H9 (cell line): ENCODE measurements around the gene OTOGL. TPM values are rescaled to one million over a fixed set of nuclear protein-coding genes. Genes with fewer than 3 reads are reported as not detected.

Experiments
- DNase-seq: peaks from one replicate; pipeline ENCODE4 v3.0.0-alpha.2; 2017
- H2AFZ ChIP-seq: one replicate; pipeline ENCODE4 v1.6.1; 2013; ENCODE audit warnings: mild to moderate bottlenecking, low read length, control low read depth, moderate library complexity
- H2AK5ac ChIP-seq: 2 replicates; pipeline ENCODE4 v1.6.1; 2013; ENCODE audit warnings: low read length, control low read depth, mixed read lengths; ENCODE audit not compliant: insufficient read length
- H2BK120ac ChIP-seq: one replicate; pipeline ENCODE4 v1.6.1; 2013; ENCODE audit warnings: low read depth, mild to moderate bottlenecking, low read length, control low read depth, inconsistent platforms; ENCODE audit not compliant: poor library complexity, severe bottlenecking
- H2BK12ac ChIP-seq: 2 replicates; pipeline ENCODE4 v1.6.1; 2013; ENCODE audit warnings: low read length, control low read depth, mixed read lengths, low read depth; ENCODE audit not compliant: insufficient read length
- H2BK15ac ChIP-seq: 2 replicates; pipeline ENCODE4 v1.6.1; 2013; ENCODE audit warnings: low read depth, low read length, control low read depth
- H2BK20ac ChIP-seq: one replicate; pipeline ENCODE4 v1.6.1; 2013; ENCODE audit warnings: low read depth, mild to moderate bottlenecking, low read length, control low read depth, inconsistent platforms; ENCODE audit not compliant: poor library complexity, severe bottlenecking
- H2BK5ac ChIP-seq: 2 replicates; pipeline ENCODE4 v1.6.1; 2013; ENCODE audit warnings: low read length, control low read depth, mixed read lengths; ENCODE audit not compliant: insufficient read length
- H3K14ac ChIP-seq: 2 replicates; pipeline ENCODE4 v1.6.1; 2013; ENCODE audit warnings: low read length, control low read depth; ENCODE audit not compliant: insufficient read depth
- H3K18ac ChIP-seq: 2 replicates; pipeline ENCODE4 v1.6.1; 2013; ENCODE audit warnings: low read depth, mild to moderate bottlenecking, mixed read lengths, low read length, control low read depth; ENCODE audit not compliant: insufficient read length
- H3K23ac ChIP-seq: 2 replicates; pipeline ENCODE4 v1.6.1; 2013; ENCODE audit warnings: low read length, control low read depth, mixed read lengths, low read depth; ENCODE audit not compliant: insufficient read length
- H3K23me2 ChIP-seq: 2 replicates; pipeline ENCODE4 v1.6.1; 2013; ENCODE audit warnings: low read depth, mild to moderate bottlenecking, mixed read lengths, low read length, control low read depth; ENCODE audit not compliant: insufficient read length, poor library complexity, severe bottlenecking
- H3K27ac ChIP-seq: 2 replicates; pipeline ENCODE4 v1.5.1; 2013; ENCODE audit warnings: low read length, control low read depth, mixed read lengths, low read depth; ENCODE audit not compliant: insufficient read length
- H3K27me3 ChIP-seq: 2 replicates; pipeline ENCODE4 v1.6.1; 2013; ENCODE audit warnings: low read length, control low read depth, inconsistent platforms; ENCODE audit not compliant: insufficient read depth
- H3K4ac ChIP-seq: 2 replicates; pipeline ENCODE4 v1.6.1; 2013; ENCODE audit warnings: low read depth, mild to moderate bottlenecking, control low read depth, inconsistent platforms, low read length, moderate library complexity
- H3K4me1 ChIP-seq: 2 replicates; pipeline ENCODE4 v1.6.1; 2013; ENCODE audit warnings: low read length, control low read depth, inconsistent platforms; ENCODE audit not compliant: insufficient read depth
- H3K4me2 ChIP-seq: 2 replicates; pipeline ENCODE4 v1.6.1; 2013; ENCODE audit warnings: low read length, control low read depth, mixed read lengths; ENCODE audit not compliant: insufficient read length, insufficient read depth
- H3K56ac ChIP-seq: 2 replicates; pipeline ENCODE4 v1.6.1; 2013; ENCODE audit warnings: low read depth, mild to moderate bottlenecking, mixed read lengths, low read length, control low read depth; ENCODE audit not compliant: insufficient read length
- H3K79me1 ChIP-seq: 2 replicates; pipeline ENCODE4 v1.6.1; 2013; ENCODE audit warnings: low read depth, mild to moderate bottlenecking, moderate library complexity, low read length, control low read depth, inconsistent platforms; ENCODE audit not compliant: insufficient read depth, poor library complexity, severe bottlenecking
- H3K79me2 ChIP-seq: 2 replicates; pipeline ENCODE4 v1.6.1; 2013; ENCODE audit warnings: low read length, control low read depth, inconsistent platforms; ENCODE audit not compliant: insufficient read depth
- H3K9ac ChIP-seq: 2 replicates; pipeline ENCODE4 v1.6.1; 2013; ENCODE audit warnings: low read length, control low read depth, mixed read lengths; ENCODE audit not compliant: insufficient read length; ENCODE audit errors: extremely low read depth
- H3K9me3 ChIP-seq: one replicate; pipeline ENCODE4 v1.6.1; 2013; ENCODE audit warnings: low read depth, low read length, inconsistent platforms; ENCODE audit not compliant: control insufficient read depth
- H3T11ph ChIP-seq: one replicate; pipeline ENCODE4 v1.6.1; 2013; ENCODE audit warnings: mild to moderate bottlenecking, low read length, control low read depth, inconsistent platforms
- H4K20me1 ChIP-seq: one replicate; pipeline ENCODE4 v1.6.1; 2013; ENCODE audit not compliant: control insufficient read depth, insufficient read length, insufficient read depth
- H4K5ac ChIP-seq: 2 replicates; pipeline ENCODE4 v1.6.1; 2013; ENCODE audit warnings: low read depth, mild to moderate bottlenecking, mixed read lengths, low read length, control low read depth; ENCODE audit not compliant: insufficient read length
- H4K8ac ChIP-seq: replicated peaks from 2 replicates; pipeline ENCODE4 v1.6.1; 2013; ENCODE audit warnings: low read length, control low read depth, mixed read lengths, low read depth; ENCODE audit not compliant: insufficient read length
- H4K91ac ChIP-seq: 2 replicates; pipeline ENCODE4 v1.6.1; 2013; ENCODE audit warnings: low read depth, mild to moderate bottlenecking, moderate library complexity, mixed read lengths, low read length, control low read depth; ENCODE audit not compliant: insufficient read length
- H3K27ac Mint-ChIP-seq, 3 experiments: 2 replicates in 2 of 3; 3 replicates in 1 of 3; pipeline ENCODE4 v1.8.0; 2020 to 2021; ENCODE audit warnings: mixed read lengths in 3 of 3, mild to moderate bottlenecking in 1 of 3, moderate library complexity in 1 of 3
- H3K27me3 Mint-ChIP-seq: 2 replicates; pipeline ENCODE4 v1.8.0; 2021; ENCODE audit warnings: low read depth, mild to moderate bottlenecking, moderate library complexity, mixed read lengths
- H3K36me3 Mint-ChIP-seq, 3 experiments: 2 replicates in 2 of 3; 3 replicates in 1 of 3; pipeline ENCODE4 v1.8.0; 2020 to 2021; ENCODE audit warnings: low read depth in 3 of 3, mixed read lengths in 3 of 3; ENCODE audit not compliant: insufficient read depth in 1 of 3
- H3K4me1 Mint-ChIP-seq, 2 experiments: 2 replicates each; pipeline ENCODE4 v1.8.0; 2020; ENCODE audit warnings: mixed read lengths in 2 of 2
- H3K4me3 Mint-ChIP-seq, 2 experiments: 2 replicates in 1 of 2; 3 replicates in 1 of 2; pipeline ENCODE4 v1.8.0; 2020 to 2021; ENCODE audit warnings: mild to moderate bottlenecking in 2 of 2, mixed read lengths in 2 of 2, moderate library complexity in 1 of 2
- H3K9me3 Mint-ChIP-seq, 2 experiments: 2 replicates in 1 of 2; 3 replicates in 1 of 2; pipeline ENCODE4 v1.8.0; 2020; ENCODE audit warnings: mild to moderate bottlenecking in 2 of 2, mixed read lengths in 2 of 2, moderate library complexity in 1 of 2
- CTCF ChIP-seq: fragments of 200-600 bp; sonication (generic); conservative IDR thresholded peaks from 3 replicates; pipeline ENCODE4 v1.8.0; 2021; ENCODE audit warnings: antibody characterized with exemption, mild to moderate bottlenecking
- total RNA-seq: library from RNA; stranded (reverse); gene quantifications from 2 replicates; pipeline ENCODE4 v1.2.1, GENCODE V29; 2021

OTOGL gene
- total RNA-seq, 1 experiment from 2014 or later, result 0.11 TPM

GRCh38 chr12:80406253-80406652, 306.9 kb downstream of the OTOGL start:
- no peak overlapping the region for H2BK15ac ChIP-seq
- no peak for TF ChIP-seq CTCF
- no peak overlapping the region for H2AFZ ChIP-seq
- H2BK20ac ChIP-seq, result no peak overlapping the region
- Mint-ChIP-seq H3K4me1 (no peaks in the 10 kb centered on the region), H3K4me3 (no peak overlapping the region), H3K9me3 (no peaks in the 10 kb centered on the region), H3K27me3 (no peaks in the 10 kb centered on the region; the same call in 1 of the 2 replicates), H3K27ac (no peak overlapping the region), H3K36me3 (no peaks in the 10 kb centered on the region)
- H3K23me2 ChIP-seq, result no peaks in the 10 kb centered on the region
- H4K91ac ChIP-seq, result no peak overlapping the region
- DNase-seq, result no peak
- no peak overlapping the region for H3K9ac ChIP-seq
- H4K20me1 ChIP-seq, result no peaks in the 10 kb centered on the region
- H2BK5ac ChIP-seq, result no peak overlapping the region
- no peaks in the 10 kb centered on the region for H3K9me3 ChIP-seq
- no peak overlapping the region for H3K56ac ChIP-seq
- H3K18ac ChIP-seq, result no peak overlapping the region
- no peak overlapping the region for H4K8ac ChIP-seq
- no peak overlapping the region for H3K4me2 ChIP-seq
- H3K79me2 ChIP-seq, result no peaks in the 10 kb centered on the region
- no peak overlapping the region for H2AK5ac ChIP-seq
- no peak overlapping the region for H4K5ac ChIP-seq
- no peak overlapping the region for H2BK120ac ChIP-seq
- no peak overlapping the region for H3K23ac ChIP-seq
- H3K4me1 ChIP-seq, result no peaks in the 10 kb centered on the region
- no peak overlapping the region for H3K4ac ChIP-seq
- H3T11ph ChIP-seq, result no peak overlapping the region
- H3K14ac ChIP-seq, result no peak overlapping the region
- no peak overlapping the region for H3K27ac ChIP-seq
- no peaks in the 10 kb centered on the region for H3K27me3 ChIP-seq
- no peaks in the 10 kb centered on the region for H3K79me1 ChIP-seq
- no peak overlapping the region for H2BK12ac ChIP-seq
